Muscle of arm (tissue), 12 donors: ENCODE data around the gene HBEGF. TPM values are rescaled to one million over a fixed set of nuclear protein-coding genes. Genes with fewer than 3 reads are reported as not detected.
"Not testable (repeated sequence)": the region's sequence is repeated elsewhere in the genome, so short reads cannot be mapped to it uniquely, and the experiment has no call there.

ENCODE experiments used
- DNase-seq: peaks from one replicate; pipeline ENCODE4 v3.0.0-alpha.2; 2013
- polyA plus RNA-seq, 12 donors: library from polyadenylated mRNA; unstranded; fragments of 120-200 nt; gene quantifications; one replicate each; pipeline ENCODE4 v1.2.1, GENCODE V29; 2013; ENCODE audit not compliant: insufficient read length in 12 of 12

The HBEGF gene
- polyA plus RNA-seq, 12 donors = 4.4 to 31.7 (median 14.3) TPM; not detected in 1

- DNase-seq = no peak
Measured at GRCh38 chr5:140362311-140362710, 15.9 kb upstream of the HBEGF start.

DNA sequence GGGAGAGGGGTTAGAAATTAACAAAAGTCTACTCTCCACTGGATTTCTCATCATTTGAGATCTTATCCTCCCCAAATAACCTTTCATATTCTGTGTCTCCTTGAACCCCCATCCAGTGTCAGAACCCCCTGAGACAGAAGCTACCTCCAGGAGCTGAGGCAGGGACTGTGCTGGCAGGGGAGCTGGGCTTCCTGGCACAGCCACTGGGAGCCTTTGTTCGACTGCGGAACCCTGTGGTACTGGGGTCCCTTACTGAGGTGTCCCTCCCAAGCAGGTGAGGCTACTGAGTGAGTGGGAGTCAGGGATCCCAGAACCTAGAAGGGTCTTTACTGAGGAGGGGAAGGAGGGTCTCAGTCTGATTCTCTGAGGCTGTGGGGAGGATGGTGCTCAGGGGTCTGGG is 15.5 kb upstream of the HBEGF start:
- no peak for DNase-seq

DNA sequence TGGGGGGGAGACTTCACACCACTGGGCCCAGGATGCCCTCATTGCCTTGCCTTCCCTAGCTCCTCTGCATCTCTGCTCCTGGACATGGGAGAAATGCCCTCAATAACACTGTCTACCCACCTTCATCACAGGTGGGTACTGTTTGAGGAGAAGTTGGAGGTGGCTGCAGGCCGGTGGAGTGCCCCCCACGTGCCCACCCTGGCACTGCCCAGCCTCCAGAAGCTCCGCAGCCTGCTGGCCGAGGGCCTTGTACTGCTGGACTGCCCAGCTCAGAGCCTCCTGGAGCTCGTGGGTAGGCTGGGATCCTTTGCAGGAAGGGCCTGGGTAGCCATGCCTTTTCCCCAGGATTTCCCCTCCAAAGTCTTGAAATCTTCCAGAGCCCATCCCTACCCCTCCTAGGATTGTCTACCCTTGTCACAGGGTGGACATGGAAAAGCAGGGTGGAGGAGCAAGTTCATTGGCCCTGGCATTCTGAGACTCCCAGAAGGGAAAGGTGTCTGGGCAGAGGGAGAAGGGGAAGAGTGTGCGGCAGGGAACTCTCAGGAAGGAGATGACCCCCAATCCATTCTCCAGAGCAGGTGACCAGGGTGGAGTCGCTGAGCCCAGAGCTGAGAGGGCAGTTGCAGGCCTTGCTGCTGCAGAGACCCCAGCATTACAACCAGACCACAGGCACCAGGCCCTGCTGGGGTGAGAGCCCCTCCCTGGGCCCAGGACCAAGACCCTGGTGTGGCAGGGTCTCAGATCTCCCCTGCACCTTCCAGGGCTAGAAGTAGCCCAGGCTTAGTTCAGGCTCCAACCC is 14.5 kb upstream of the HBEGF start:
- no peak for DNase-seq

- DNase-seq = no peak
Measured at GRCh38 chr5:140360101-140360500, 13.7 kb upstream of the HBEGF start, which contains the start of gene SLC4A9. SLC4A9 (plus strand) TSS chr5:140360194; CDS start chr5:140360237, 43 bp downstream.

DNA sequence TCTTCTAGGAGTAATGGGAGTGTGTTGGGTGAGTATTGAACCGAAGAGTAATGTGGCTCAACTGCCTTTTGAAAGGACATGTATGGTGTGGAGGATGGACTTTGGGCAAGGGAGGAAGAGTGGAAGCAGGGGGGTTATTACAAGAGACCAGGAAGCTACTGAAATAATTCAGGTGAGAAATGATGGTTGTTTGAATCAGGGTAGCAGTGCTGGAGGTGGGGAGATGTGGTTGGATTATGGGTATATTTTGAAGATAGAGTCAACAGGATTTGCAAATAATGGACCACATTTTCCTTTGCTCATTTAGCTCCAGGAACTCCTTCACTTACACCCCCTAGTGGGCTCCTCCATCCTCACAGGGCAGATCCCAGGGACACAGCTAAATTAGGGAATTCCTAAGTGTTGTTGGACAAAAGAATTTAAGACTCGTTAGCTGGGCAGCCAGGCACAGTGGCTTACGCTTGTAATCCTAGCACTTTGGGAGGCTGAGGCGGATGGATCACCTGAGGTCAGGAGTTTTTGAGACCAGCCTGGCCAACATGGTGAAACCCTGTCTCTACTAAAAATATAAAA is 12.4 kb upstream of the HBEGF start:
- no peak for DNase-seq

- DNase-seq = peak; percentile 82
Measured at GRCh38 chr5:140357726-140358093, 11.3 kb upstream of the HBEGF start.

DNA sequence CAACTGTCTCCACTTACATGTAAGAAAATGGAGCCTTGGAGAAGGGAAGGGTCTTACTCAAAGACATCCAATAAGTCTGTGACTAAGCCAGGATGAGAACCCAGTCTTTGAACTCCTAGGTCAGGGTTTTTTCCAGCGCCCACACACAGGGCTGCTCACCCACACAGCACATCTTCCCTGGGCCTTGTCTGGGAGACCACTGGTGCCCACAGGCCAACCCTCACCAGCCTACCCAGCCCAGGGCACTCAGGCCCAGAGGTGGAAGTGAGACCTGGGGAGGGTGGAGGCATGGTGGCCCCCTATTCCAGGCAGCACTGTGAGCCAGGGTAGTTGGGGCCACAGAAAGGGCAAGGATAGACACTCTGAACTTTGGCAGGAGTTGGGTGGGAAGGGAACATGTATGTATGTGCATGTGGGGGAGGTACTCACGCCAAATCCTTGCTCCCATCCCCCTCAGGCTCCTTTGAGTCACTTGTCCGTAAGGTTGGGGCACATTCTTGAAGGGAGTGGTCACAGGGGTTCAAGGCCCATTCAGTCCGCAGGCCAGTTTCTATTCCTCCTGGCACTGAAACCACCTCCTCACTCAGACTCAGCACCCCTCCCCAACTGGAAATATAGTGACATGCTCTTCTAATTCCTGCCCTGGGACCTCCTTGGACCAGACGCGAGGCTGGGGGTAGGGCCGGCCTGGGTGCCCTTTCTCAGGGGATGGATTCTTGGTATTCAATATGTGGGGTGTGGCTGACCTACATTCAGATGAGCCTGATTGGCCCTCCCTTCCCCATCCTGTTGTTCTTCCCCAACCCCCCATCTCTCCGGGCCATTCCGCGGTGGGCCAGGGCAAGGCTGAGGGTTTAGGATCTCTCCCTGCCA is 10.7 kb upstream of the HBEGF start:
- DNase-seq = no peak

GRCh38 chr5:140355546-140355945 is 9.1 kb upstream of the HBEGF start:
- DNase-seq = no peak

DNA sequence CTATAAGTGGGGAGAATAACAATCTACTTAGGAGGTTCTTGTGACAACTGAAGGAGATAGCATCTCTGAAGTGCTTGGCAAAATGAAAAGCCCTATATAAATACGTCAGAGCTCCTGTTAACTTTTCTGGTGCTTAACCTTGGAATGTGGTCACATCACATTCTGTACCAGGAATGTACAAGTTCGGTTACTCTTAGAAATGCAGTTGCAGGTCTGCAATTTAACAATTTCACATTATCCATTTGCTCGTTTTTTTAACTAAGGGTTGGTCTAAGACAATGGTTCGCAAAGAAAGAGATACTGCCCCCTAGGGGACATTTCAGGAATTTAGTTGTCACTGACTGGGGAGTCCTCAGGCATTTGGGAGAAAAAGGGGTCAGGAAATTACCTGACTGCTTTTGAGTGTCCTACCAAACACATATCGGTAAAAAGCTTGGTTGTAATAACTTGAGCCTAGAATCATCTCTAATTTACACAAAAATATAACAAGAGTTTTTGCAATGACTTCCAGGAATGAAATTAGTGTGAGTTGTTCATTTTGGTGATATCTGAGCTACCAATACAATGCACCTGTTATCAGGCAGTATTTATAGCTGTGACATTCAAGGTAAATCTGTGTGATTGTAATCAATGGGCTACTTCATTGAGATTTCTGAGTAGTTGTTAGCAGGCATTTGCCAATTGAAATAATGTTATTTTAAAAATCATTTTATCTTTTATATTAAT is 5.4 kb upstream of the HBEGF start:
- DNase-seq = peak; percentile 74

GRCh38 chr5:140349244-140349643 is 2.8 kb upstream of the HBEGF start:
- DNase-seq = no peak

GRCh38 chr5:140348104-140348503 is 1.7 kb upstream of the HBEGF start:
- no peak for DNase-seq

- no peak for DNase-seq
Measured at GRCh38 chr5:140347360-140347759, 957 bp upstream of the HBEGF start.

GRCh38 chr5:140345919-140346347 is 470 bp downstream of the HBEGF start:
- peak; percentile 52 for DNase-seq

- DNase-seq = no peak
Measured at GRCh38 chr5:140344683-140345423, 1.6 kb downstream of the HBEGF start.

GRCh38 chr5:140343849-140344248 is 2.6 kb downstream of the HBEGF start:
- not testable (repeated sequence) for DNase-seq

GRCh38 chr5:140342896-140343295 is 3.5 kb downstream of the HBEGF start:
- no peak for DNase-seq

DNA sequence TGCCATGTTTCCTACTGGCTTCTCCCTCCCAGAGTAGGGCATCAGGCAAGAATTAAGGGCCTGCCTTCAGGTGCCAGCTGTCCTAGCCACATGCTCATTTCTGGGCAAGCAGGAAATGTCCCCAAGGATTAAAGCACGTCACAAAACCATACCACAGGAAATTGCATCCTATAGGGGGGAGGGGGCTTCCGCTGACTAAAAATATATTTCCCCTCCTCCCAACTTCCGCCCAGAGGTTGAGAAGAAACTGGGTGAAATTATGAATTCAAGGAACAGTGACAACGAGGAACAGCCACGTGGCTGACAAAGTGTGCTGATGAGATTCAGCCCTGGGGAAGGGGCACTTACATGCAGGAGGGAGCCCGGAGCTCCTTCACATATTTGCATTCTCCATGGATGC is 4.1 kb downstream of the HBEGF start:
- no peak for DNase-seq

- no peak for DNase-seq
Measured at GRCh38 chr5:140341591-140341990, 4.8 kb downstream of the HBEGF start.

- DNase-seq = no peak
Measured at GRCh38 chr5:140340605-140341121, 5.7 kb downstream of the HBEGF start.

DNA sequence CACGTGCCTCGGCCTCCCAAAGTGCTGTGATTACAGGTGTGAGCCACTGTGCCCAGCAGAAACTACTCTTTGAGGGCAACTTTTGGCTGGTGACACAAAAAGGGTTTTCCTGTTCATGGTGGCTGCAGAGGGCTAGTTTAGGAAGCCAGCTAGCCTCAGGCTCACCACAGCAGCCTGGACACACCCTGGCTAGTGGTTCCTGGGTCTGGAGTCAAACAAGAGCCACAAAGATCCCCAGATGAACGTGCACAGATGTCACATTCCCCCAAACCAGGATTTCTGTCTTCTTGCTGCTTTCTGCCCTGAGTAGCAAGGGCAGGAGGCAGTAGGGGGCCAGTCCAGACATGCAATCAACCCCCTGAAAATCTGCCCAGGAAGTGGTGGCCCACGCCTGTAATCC is 6.8 kb downstream of the HBEGF start:
- DNase-seq = no peak

GRCh38 chr5:140338908-140339307 is 7.5 kb downstream of the HBEGF start:
- no peak for DNase-seq
